IPS DF 4.7 (cell line): ENCODE measurements around the gene GSTA4.
"Not testable (repeated sequence)": the region's sequence is repeated elsewhere in the genome, so short reads cannot be mapped to it uniquely, and the experiment has no call there.

ENCODE experiments used
- DNase-seq: peaks from one replicate; pipeline ENCODE4 v3.0.0-alpha.2; 2013; ENCODE audit warnings: low spot score; ENCODE audit errors: extremely low read depth

Gene GSTA4

GRCh38 chr6:52976591-52977035 is 18.5 kb downstream of the GSTA4 start:
- DNase-seq, result no peak

DNA sequence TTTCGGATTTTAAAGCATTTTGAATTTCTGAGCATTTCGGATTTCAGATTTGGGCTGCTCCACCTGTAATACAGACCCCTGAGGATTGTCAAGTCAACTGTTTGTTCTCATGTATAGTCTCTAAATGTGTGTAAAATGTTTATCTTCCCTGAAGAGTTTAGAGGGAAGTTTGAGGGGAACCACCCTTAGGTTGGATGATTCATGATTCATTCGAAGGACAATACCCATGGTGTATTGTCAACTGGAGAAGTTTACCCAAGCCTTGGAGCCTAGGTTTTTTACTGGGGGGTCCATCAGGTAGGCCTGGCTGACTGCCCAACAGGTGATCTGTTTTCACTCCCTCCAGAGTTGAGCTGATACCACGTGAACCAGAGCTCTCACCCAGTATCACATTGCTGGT is 18.9 kb downstream of the GSTA4 start:
- no peak for DNase-seq

DNA sequence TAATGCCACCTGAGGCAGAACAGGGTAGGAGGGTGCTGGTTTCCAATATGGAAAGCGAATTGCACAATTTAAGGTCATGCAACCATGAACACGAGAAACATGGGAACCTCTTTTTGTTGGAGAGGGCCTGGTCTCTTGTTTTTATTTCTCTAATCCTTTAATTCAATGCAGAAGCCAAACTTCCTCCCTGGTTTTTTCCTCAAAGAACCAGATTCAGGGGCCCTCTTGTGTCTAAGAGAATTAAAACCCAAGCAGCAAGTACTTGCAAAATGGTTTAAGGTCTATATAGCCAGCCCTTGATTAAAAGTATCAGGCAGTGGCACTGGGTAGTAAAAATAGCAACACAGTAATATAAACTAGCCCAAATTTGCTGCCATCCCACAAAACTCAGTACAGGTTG is 19.5 kb downstream of the GSTA4 start:
- DNase-seq, result no peak

DNA sequence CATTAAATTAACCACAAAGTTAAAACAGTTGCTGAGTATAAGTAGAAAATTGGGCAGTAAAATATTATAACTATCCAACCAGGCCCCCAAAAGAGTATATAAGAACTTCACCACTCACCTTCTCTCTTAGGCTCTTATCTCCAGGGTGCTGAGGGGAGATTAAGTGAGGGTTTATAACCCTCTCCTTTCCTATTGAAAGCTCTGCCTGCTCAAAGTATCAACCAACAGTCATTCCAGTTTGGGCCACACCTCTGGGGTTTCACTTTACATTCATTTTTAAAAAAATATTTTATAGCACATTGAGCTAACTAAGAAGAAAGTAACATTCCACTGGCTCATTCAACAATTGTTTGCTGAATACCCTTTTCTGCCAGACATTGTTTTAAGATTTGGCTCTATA is 22.1 kb downstream of the GSTA4 start:
- no peak for DNase-seq

GRCh38 chr6:52969359-52969758 is 25.7 kb downstream of the GSTA4 start:
- no peak for DNase-seq

GRCh38 chr6:52966101-52966500 is 29.0 kb downstream of the GSTA4 start:
- no peak for DNase-seq

DNA sequence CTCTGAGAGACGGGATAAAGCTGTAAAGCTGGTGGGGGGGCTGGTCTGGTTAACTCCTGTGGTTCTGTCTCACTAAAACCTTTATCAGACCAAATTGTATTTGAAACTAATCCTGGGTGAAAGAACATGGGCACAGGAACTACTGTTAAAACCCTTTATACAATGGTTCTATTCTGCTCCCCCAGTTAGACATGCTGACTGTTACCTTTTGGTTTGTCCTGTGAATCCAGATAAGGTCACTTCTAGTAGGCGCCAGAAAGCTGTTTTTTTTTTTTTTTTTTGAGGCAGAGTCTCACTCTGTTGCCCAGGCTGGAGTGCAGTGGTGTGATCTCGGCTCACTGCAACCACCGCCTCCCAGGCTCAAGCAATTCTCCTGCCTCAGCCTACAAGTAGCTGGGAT is 29.7 kb downstream of the GSTA4 start:
- no peak for DNase-seq

DNA sequence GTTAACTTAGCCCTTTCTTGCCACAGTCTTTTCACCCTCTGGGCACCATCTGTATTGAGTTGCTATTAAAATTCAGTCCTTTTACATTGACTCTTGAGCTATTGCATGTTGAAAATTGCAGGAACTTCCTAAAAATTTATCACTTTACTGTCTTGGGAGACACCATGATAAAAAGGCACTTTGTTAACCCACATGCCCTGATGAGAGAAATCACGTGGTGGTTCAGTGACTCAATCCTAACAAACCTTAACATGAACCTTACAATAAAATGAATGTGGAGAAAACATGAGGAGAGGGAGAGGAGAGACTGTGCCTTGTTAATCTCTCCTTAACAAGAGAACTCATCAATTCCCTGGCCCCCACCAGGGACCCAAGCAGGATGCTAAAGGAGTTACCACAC is 30.8 kb downstream of the GSTA4 start:
- no peak for DNase-seq

GRCh38 chr6:52962701-52963100 is 32.4 kb downstream of the GSTA4 start:
- DNase-seq, result no peak

DNA sequence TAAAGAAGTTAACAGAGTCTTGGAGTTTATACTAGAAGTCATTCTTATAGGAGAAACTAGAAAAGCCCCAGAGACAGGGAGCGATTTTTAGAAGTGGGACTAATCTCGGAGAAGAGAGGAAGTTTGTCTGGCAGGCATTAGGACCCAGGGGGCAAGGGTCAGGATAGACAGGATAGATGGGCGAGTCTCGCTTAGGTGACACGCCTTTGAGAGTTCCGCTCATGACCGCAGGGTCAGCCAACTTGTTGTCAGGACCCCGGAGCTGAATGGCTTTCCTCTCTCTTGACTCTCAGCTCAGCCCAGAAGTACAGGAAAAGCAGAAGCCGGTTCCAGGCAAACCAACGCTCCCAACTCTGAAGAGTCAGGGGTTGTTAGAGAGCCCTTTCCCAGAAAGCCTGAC is 34.1 kb downstream of the GSTA4 start:
- not testable (repeated sequence) for DNase-seq

GRCh38 chr6:52960211-52960610 is 34.9 kb downstream of the GSTA4 start:
- DNase-seq, result not testable (repeated sequence)

DNA sequence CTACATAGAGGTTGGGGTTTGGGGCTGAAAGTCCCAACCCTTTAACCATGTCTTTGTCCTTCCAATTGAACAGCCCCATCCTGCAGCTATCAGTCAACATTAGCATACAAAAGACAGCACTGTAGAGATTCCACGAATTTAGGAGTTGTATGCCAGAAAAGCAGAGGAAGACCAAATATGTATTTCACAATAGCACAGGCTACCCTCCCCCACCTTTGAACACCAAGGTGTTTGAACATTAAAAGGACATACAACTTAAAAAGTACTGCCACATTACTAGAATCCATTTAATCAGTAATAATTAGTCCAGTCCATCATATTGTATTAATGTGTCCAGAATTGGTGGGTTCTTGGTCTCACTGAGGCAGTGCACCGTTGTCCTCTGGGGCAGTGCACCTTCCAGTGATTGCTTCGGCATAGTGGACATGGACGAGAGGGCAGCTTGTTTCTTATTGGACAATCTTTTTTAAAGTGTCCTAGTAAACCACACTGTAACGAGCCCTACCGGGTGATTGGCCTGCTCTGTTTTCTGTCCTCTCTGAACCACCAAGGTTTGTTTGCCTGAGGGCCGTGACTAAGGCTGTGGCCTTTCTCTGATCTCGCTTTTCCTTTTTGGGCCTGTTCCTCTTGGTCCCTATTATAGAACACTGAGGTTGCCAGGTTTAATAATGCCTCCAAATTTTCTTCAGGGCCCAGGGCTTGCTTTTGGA is 36.4 kb downstream of the GSTA4 start:
- no peak for DNase-seq

DNA sequence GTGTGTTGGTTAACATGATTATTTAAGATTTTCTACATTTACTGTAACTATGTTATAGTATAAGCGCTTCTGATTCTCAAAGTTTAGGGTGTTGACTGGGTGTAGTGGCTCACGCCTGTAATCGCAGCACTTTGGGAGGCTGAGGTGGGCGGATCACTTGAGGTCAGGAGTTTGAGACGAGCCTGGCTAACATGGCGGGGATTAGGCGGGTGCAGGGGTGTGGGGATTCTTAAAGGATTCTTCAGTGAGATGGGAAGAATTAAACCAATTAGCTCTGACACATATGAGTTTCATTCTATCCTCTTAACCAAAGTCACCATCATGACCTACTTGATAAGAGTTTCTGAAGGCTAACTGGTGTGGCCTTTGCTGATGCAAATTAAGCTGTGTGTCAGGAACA is 39.2 kb downstream of the GSTA4 start:
- no peak for DNase-seq

DNA sequence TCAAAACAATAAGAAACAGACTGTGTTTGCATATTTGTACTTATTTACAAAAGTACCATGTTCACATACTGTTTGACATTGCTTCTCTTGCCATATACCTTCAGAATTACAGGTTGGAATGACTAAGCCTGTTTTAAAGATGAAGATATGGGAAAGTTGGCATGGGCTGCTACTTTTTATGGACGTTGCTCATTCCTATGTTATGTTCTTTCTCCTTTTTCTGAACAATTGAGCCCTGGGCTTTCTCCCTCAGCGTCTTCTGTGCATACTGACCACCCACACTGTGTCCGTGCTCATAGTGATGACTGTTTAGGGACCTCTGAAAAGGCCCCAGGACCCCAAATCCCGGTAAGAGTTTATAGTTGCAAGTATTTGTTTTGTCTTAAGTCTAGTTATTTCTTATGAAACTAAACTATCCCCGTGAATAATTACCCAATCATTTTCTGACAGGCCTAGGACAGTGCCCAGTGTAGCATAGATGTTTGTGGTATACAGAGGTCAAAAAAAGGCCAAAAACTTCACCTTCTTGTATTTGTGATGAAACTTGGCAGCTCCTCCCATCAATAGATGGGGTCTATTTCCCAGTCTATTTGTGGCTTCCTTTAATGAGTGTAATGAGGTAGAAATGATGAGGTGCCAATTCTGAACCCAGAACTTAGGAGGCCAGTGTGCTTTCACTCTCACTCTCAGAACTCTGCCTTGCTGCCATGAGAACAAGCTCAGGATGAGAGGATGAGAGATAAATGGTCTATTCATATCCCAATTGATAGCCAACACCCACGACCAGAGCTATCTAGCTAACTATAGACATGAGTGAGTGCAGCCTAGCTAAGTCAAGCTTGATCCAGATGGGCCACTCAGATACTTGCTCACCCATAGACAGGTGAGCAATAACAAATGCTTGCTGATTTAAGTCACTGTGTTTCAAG is 40.9 kb downstream of the GSTA4 start:
- DNase-seq, result no peak

- DNase-seq, result no peak
Measured at GRCh38 chr6:52946306-52946705, 48.8 kb downstream of the GSTA4 start.

DNA sequence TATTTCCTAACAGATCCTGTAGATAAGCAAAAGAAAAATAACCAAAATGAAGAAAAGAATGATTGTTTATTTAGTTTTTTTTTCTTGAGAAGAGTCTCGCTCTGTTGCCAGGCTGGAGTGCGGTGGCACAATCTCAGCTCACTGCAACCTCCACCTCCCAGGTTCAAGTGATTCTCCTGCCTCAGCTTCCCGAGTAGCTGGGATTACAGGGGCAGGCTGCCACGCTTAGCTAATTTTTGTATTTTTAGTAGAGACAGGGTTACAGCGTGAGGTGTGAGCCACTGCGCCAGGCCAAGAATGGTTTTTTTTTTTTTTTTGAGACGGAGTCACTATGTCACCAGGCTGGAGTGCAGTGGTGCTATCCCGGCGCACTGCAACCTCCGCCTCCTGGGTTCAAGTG is 52.3 kb downstream of the GSTA4 start:
- DNase-seq, result not testable (repeated sequence)

- DNase-seq, result no peak
Measured at GRCh38 chr6:52942221-52942620, 52.9 kb downstream of the GSTA4 start.

DNA sequence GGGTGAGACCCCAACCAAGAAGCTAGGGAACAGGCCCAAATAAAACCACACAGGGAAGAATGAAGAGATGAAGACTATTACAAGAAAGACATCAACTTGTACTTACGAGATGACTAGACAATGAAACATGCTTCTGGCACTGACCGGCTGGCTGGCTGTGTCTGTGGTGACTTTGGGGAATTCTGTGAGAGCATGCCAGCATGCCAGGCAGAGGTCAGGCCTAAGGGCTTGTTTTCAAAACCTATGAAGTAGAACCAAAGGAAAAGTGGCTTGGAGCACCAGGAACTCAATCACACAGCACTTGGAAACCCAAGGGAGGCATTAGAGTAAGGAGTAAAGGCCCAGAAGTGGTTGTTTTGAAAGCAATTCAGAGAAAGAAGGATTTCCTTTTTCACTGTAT is 57.2 kb downstream of the GSTA4 start:
- DNase-seq, result no peak

- DNase-seq, result no peak
Measured at GRCh38 chr6:52933778-52934177, 61.3 kb downstream of the GSTA4 start.

DNA sequence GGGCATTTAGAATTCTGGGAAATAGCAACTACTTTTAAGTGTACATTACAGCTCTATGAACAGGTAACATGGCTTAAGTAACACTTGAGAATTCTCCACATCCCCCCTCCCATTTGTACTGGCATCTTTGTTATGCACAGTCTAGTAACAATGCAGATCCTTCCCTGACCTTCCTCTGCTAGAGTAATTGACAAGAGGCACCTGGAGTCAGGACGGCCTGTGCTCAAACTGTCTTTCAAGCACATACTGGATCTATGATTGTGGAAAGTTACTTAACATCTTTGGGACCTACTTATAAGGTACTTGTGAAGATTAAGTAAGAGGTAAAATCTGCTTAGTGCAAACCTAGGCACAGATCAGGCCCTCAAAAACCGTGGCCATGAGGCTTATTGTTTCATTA is 63.7 kb downstream of the GSTA4 start:
- DNase-seq, result peak; percentile 16

DNA sequence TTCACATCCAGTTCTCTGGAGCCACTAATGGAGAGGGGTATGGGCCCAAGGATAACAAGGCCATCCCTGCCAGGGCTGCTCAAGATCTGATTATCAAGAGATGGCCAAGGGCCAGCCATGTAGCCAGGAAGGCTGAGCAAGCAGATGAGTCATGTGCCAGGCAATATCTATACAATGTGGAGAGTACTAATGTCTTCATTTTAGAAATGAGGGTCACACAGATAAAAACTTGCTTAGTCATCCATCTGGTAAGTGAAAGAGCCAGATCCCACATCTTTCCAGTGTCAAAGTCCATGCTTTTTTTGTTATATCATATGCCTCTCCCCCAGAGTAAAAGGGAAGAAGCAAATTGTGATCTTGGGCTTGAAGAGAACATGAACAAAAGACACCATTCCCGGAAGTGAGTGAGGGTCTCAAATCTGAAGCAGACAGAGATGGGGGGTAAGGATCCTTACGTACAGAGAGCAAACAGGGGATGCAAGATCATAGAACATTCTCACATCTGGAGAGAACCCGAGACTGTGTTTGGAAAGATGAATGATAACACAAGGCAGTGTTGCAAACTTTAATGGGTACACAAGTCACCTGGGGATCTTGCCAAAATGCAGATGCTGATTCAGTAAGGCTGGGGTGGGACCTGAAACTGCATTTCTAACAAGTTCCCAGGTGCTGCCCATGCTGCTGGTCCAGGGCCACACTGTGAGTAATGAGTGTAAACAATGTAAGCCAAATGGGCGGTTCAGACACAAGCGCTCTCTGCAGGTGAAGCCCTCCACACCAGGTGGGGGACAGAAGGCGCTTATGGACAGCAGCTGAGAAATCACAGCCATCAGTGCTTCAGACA is 65.5 kb downstream of the GSTA4 start:
- DNase-seq, result no peak
